ENCODE results near the gene CCDC171. TPM values are rescaled to one million over a fixed set of nuclear protein-coding genes. Genes with fewer than 3 reads are reported as not detected.

Gene CCDC171
- total RNA-seq, 3 donors from 2014 or later, result 0.63 to 0.73 (median 0.71) TPM

- no peaks in the 10 kb centered on the region for H3K27me3 Mint-ChIP-seq (ENCODE audit: low read depth)
- no peaks in the 10 kb centered on the region for H3K36me3 Mint-ChIP-seq (ENCODE audit: insufficient read depth)
- no peak overlapping the region for H3K4me3 Mint-ChIP-seq
- no peaks in the 10 kb centered on the region for H3K9me3 Mint-ChIP-seq
- no peaks in the 10 kb centered on the region for H3K4me1 Mint-ChIP-seq (ENCODE audit: low read depth)
- no peak for DNase-seq
- ATAC-seq, result no peak
Measured at GRCh38 chr9:15966471-15966870, 413.6 kb downstream of the CCDC171 start.

GRCh38 chr9:15967068-15967467 lies 414.2 kb downstream of the CCDC171 start:
- H3K36me3 Mint-ChIP-seq (ENCODE audit: insufficient read depth), result no peaks in the 10 kb centered on the region
- no peak overlapping the region for H3K4me3 Mint-ChIP-seq
- no peaks in the 10 kb centered on the region for H3K9me3 Mint-ChIP-seq
- H3K4me1 Mint-ChIP-seq (ENCODE audit: low read depth), result no peaks in the 10 kb centered on the region
- DNase-seq, result no peak
- no peak for ATAC-seq
- H3K27me3 Mint-ChIP-seq (ENCODE audit: low read depth), result no peaks in the 10 kb centered on the region

GRCh38 chr9:15972760-15973159 lies 419.9 kb downstream of the CCDC171 start:
- DNase-seq (no peak), ATAC-seq (no peak)
- no peak overlapping the region for H3K4me3 Mint-ChIP-seq
- no peaks in the 10 kb centered on the region for H3K36me3 Mint-ChIP-seq (ENCODE audit: insufficient read depth)
- no peaks in the 10 kb centered on the region for H3K27me3 Mint-ChIP-seq (ENCODE audit: low read depth)
- no peaks in the 10 kb centered on the region for H3K4me1 Mint-ChIP-seq (ENCODE audit: low read depth)
- no peaks in the 10 kb centered on the region for H3K9me3 Mint-ChIP-seq

- Mint-ChIP-seq H3K27me3 (ENCODE audit: low read depth) (no peaks in the 10 kb centered on the region), H3K9me3 (peaks cover 2% of the 10 kb centered on the region), H3K4me3 (no peak overlapping the region), H3K36me3 (ENCODE audit: insufficient read depth) (no peaks in the 10 kb centered on the region), H3K4me1 (ENCODE audit: low read depth) (no peaks in the 10 kb centered on the region)
- ATAC-seq, result no peak
- DNase-seq, result no peak
Measured at GRCh38 chr9:15975101-15975778, 422.4 kb downstream of the CCDC171 start.

- H3K4me1 Mint-ChIP-seq (ENCODE audit: low read depth), result no peaks in the 10 kb centered on the region
- H3K36me3 Mint-ChIP-seq (ENCODE audit: insufficient read depth), result no peaks in the 10 kb centered on the region
- no peak overlapping the region for H3K4me3 Mint-ChIP-seq
- ATAC-seq, result no peak
- DNase-seq, result no peak
- H3K27me3 Mint-ChIP-seq (ENCODE audit: low read depth), result no peaks in the 10 kb centered on the region
- H3K9me3 Mint-ChIP-seq, result peaks cover 4% of the 10 kb centered on the region
Measured at GRCh38 chr9:15977438-15977837, 424.6 kb downstream of the CCDC171 start.

- Mint-ChIP-seq H3K9me3 (peaks cover 4% of the 10 kb centered on the region), H3K36me3 (ENCODE audit: insufficient read depth) (no peaks in the 10 kb centered on the region), H3K4me1 (ENCODE audit: low read depth) (no peaks in the 10 kb centered on the region), H3K4me3 (no peak overlapping the region), H3K27me3 (ENCODE audit: low read depth) (no peaks in the 10 kb centered on the region)
- DNase-seq, result no peak
- no peak for ATAC-seq
Measured at GRCh38 chr9:15982182-15982581, 429.3 kb downstream of the CCDC171 start.

GRCh38 chr9:15999422-16000339 lies 446.8 kb downstream of the CCDC171 start:
- Mint-ChIP-seq H3K4me1 (ENCODE audit: low read depth) (no peaks in the 10 kb centered on the region), H3K4me3 (no peak overlapping the region), H3K36me3 (ENCODE audit: insufficient read depth) (no peaks in the 10 kb centered on the region), H3K27me3 (ENCODE audit: low read depth) (no peaks in the 10 kb centered on the region), H3K9me3 (peaks cover 10% of the 10 kb centered on the region)
- DNase-seq (no peak), ATAC-seq (no peak)

GRCh38 chr9:16000811-16001210 lies 448.0 kb downstream of the CCDC171 start:
- Mint-ChIP-seq H3K27me3 (ENCODE audit: low read depth) (no peaks in the 10 kb centered on the region), H3K4me3 (no peak overlapping the region), H3K4me1 (ENCODE audit: low read depth) (no peaks in the 10 kb centered on the region), H3K9me3 (peaks cover 5% of the 10 kb centered on the region), H3K36me3 (ENCODE audit: insufficient read depth) (no peaks in the 10 kb centered on the region)
- DNase-seq (no peak), ATAC-seq (no peak)

GRCh38 chr9:16001856-16002255 lies 449.0 kb downstream of the CCDC171 start:
- no peak for DNase-seq
- H3K4me1 Mint-ChIP-seq (ENCODE audit: low read depth), result no peaks in the 10 kb centered on the region
- H3K27me3 Mint-ChIP-seq (ENCODE audit: low read depth), result no peaks in the 10 kb centered on the region
- no peaks in the 10 kb centered on the region for H3K36me3 Mint-ChIP-seq (ENCODE audit: insufficient read depth)
- H3K9me3 Mint-ChIP-seq, result peaks cover 4% of the 10 kb centered on the region
- ATAC-seq, result no peak
- no peak overlapping the region for H3K4me3 Mint-ChIP-seq

- Mint-ChIP-seq H3K27me3 (ENCODE audit: low read depth) (no peaks in the 10 kb centered on the region), H3K36me3 (ENCODE audit: insufficient read depth) (no peaks in the 10 kb centered on the region), H3K4me3 (no peak overlapping the region), H3K9me3 (peaks cover 7% of the 10 kb centered on the region), H3K4me1 (ENCODE audit: low read depth) (no peaks in the 10 kb centered on the region)
- ATAC-seq (no peak), DNase-seq (no peak)
Measured at GRCh38 chr9:16002816-16003215, 450.0 kb downstream of the CCDC171 start.

- H3K4me3 Mint-ChIP-seq, result no peak overlapping the region
Measured at GRCh38 chr9:16003785-16004184, 450.9 kb downstream of the CCDC171 start.

GRCh38 chr9:16004613-16005012 lies 451.8 kb downstream of the CCDC171 start:
- Mint-ChIP-seq H3K27me3 (ENCODE audit: low read depth) (no peaks in the 10 kb centered on the region), H3K9me3 (peaks cover 7% of the 10 kb centered on the region), H3K4me3 (no peak overlapping the region), H3K4me1 (ENCODE audit: low read depth) (no peaks in the 10 kb centered on the region), H3K36me3 (ENCODE audit: insufficient read depth) (no peaks in the 10 kb centered on the region)
- DNase-seq (no peak), ATAC-seq (no peak)

More at GRCh38 chr9:16003785-16004184, 450.9 kb downstream of the CCDC171 start:
- Mint-ChIP-seq H3K9me3 (peaks cover 7% of the 10 kb centered on the region), H3K27me3 (ENCODE audit: low read depth) (no peaks in the 10 kb centered on the region), H3K36me3 (ENCODE audit: insufficient read depth) (no peaks in the 10 kb centered on the region), H3K4me1 (ENCODE audit: low read depth) (no peaks in the 10 kb centered on the region)
- DNase-seq, result no peak
- no peak for ATAC-seq

GRCh38 chr9:16010221-16010620 lies 457.4 kb downstream of the CCDC171 start:
- Mint-ChIP-seq H3K27me3 (ENCODE audit: low read depth) (no peaks in the 10 kb centered on the region), H3K9me3 (peaks cover 3% of the 10 kb centered on the region), H3K4me3 (no peak overlapping the region), H3K36me3 (ENCODE audit: insufficient read depth) (no peaks in the 10 kb centered on the region), H3K4me1 (ENCODE audit: low read depth) (no peaks in the 10 kb centered on the region)
- ATAC-seq (no peak), DNase-seq (no peak)

- H3K36me3 Mint-ChIP-seq (ENCODE audit: insufficient read depth), result no peaks in the 10 kb centered on the region
- peaks cover 3% of the 10 kb centered on the region for H3K9me3 Mint-ChIP-seq
- no peaks in the 10 kb centered on the region for H3K4me1 Mint-ChIP-seq (ENCODE audit: low read depth)
- ATAC-seq, result no peak
- DNase-seq, result no peak
- no peak overlapping the region for H3K4me3 Mint-ChIP-seq
- no peaks in the 10 kb centered on the region for H3K27me3 Mint-ChIP-seq (ENCODE audit: low read depth)
Measured at GRCh38 chr9:16012621-16013020, 459.8 kb downstream of the CCDC171 start.

- no peaks in the 10 kb centered on the region for H3K27me3 Mint-ChIP-seq (ENCODE audit: low read depth)
- no peak overlapping the region for H3K4me3 Mint-ChIP-seq
- H3K36me3 Mint-ChIP-seq (ENCODE audit: insufficient read depth), result no peaks in the 10 kb centered on the region
- H3K9me3 Mint-ChIP-seq, result peaks cover 3% of the 10 kb centered on the region
- no peak for ATAC-seq
- no peaks in the 10 kb centered on the region for H3K4me1 Mint-ChIP-seq (ENCODE audit: low read depth)
- DNase-seq, result no peak
Measured at GRCh38 chr9:16013366-16013765, 460.5 kb downstream of the CCDC171 start.
